H1 (cell line): Measurements from ENCODE around the gene CARD11. TPM values are rescaled to one million over a fixed set of nuclear protein-coding genes. Genes with fewer than 3 reads are reported as not detected.

Experiments used
- CTCF ChIA-PET: fragments of 300-600 bp; sonication (Branson Sonifier 250); formaldehyde crosslinking; loops from one replicate; lab custom pipeline; 2021; ENCODE audit not compliant: partially characterized antibody; lab: Charles Lee
- POLR2A ChIA-PET: fragments of 300-600 bp; sonication (Branson Sonifier 250); formaldehyde crosslinking; loops from one replicate; lab custom pipeline; 2021; ENCODE audit warnings: inconsistent platforms; ENCODE audit not compliant: partially characterized antibody; lab: Charles Lee
- DNase-seq, 2 experiments: peaks; one replicate each; pipeline versions ENCODE4 v3.0.0 to v3.0.0-alpha.2; 2010 to 2022; ENCODE audit warnings: low spot score in 2 of 2, low read depth in 1 of 2, mixed read lengths in 1 of 2
- FAIRE-seq: peaks from 2 replicates; lab custom pipeline; 2011; peaks lifted over from hg19 to GRCh38; lab: Jason Lieb, UNC
- H2AFZ ChIP-seq: 2 replicates; pipeline ENCODE4 v1.8.1; 2012; ENCODE audit warnings: low read length, inconsistent platforms
- H2AK5ac ChIP-seq: 2 replicates; pipeline ENCODE4 v1.6.1; 2013; ENCODE audit warnings: low read depth, low read length
- H2BK120ac ChIP-seq: replicated peaks from 2 replicates; pipeline ENCODE3; 2013; ENCODE audit warnings: low read depth, low read length, inconsistent platforms
- H2BK12ac ChIP-seq: 2 replicates; pipeline ENCODE4 v1.6.1; 2013; ENCODE audit warnings: low read depth, low read length
- H2BK15ac ChIP-seq: 2 replicates; pipeline ENCODE4 v1.6.1; 2013; ENCODE audit warnings: low read length
- H2BK20ac ChIP-seq: 2 replicates; pipeline ENCODE4 v1.6.1; 2013; ENCODE audit warnings: low read length
- H2BK5ac ChIP-seq: 2 replicates; pipeline ENCODE4 v1.6.1; 2013; ENCODE audit warnings: low read depth, low read length
- H3K14ac ChIP-seq: 2 replicates; pipeline ENCODE4 v1.6.1; 2013; ENCODE audit warnings: inconsistent platforms; ENCODE audit not compliant: insufficient read length
- H3K18ac ChIP-seq: 2 replicates; pipeline ENCODE4 v1.6.1; 2013; ENCODE audit warnings: low read length; ENCODE audit errors: extremely low read depth
- H3K23ac ChIP-seq: 2 replicates; pipeline ENCODE4 v1.6.1; 2013; ENCODE audit warnings: inconsistent platforms; ENCODE audit not compliant: insufficient read length
- H3K23me2 ChIP-seq: 2 replicates; pipeline ENCODE4 v1.6.1; 2013; ENCODE audit warnings: low read depth, low read length
- H3K27ac ChIP-seq: 2 replicates; pipeline ENCODE4 v1.6.1; 2011; ENCODE audit warnings: low read depth, low read length, inconsistent platforms
- H3K27me3 ChIP-seq, 4 experiments: replicated peaks in 1 of 4; 1 replicate in 1 of 4; 2 replicates in 3 of 4; pipeline versions ENCODE4 v1.6.1 to v1.8.1; 2011 to 2013; ENCODE audit warnings: low read length in 3 of 4, mild to moderate bottlenecking in 3 of 4, inconsistent platforms in 2 of 4, mixed read lengths in 2 of 4, moderate library complexity in 1 of 4; ENCODE audit not compliant: control insufficient read depth in 3 of 4, insufficient read depth in 3 of 4; ENCODE audit errors: extremely low read depth in 1 of 4
- H3K36me3 ChIP-seq, 4 experiments: 2 replicates each; pipeline versions ENCODE4 v1.6.1 to v1.8.1; 2011 to 2013; ENCODE audit warnings: mild to moderate bottlenecking in 4 of 4, low read length in 3 of 4, moderate library complexity in 2 of 4, control low read depth in 1 of 4, inconsistent platforms in 1 of 4; ENCODE audit not compliant: insufficient read depth in 4 of 4, control insufficient read depth in 2 of 4
- H3K4ac ChIP-seq: replicated peaks from 2 replicates; pipeline ENCODE3; 2013; ENCODE audit warnings: low read length, low read depth, mixed read lengths, inconsistent platforms; ENCODE audit not compliant: insufficient read length
- H3K4me1 ChIP-seq, 4 experiments: replicated peaks in 1 of 4; 1 replicate in 1 of 4; 2 replicates in 3 of 4; pipeline versions ENCODE4 v1.6.1 to v1.8.1; 2011 to 2013; ENCODE audit warnings: low read length in 3 of 4, inconsistent platforms in 2 of 4, mixed read lengths in 1 of 4; ENCODE audit not compliant: insufficient read depth in 4 of 4, control insufficient read depth in 3 of 4
- H3K4me2 ChIP-seq, 2 experiments: 2 replicates each; pipeline versions ENCODE4 v1.6.1 to v1.8.1; 2011 to 2013; ENCODE audit warnings: low read depth in 2 of 2, low read length in 2 of 2, control low read depth in 1 of 2, inconsistent platforms in 1 of 2, mild to moderate bottlenecking in 1 of 2; ENCODE audit not compliant: insufficient read depth in 1 of 2
- H3K4me3 ChIP-seq, 4 experiments: fragments of 200-600, 300-600 bp in 1 of 4; sonication (generic), shearing (Covaris generic), sonication (Bioruptor Twin) in 1 of 4; 2 replicates each; pipeline versions ENCODE4 v1.5.1 to v1.8.1; 2011 to 2016; ENCODE audit warnings: low read length in 4 of 4, low read depth in 3 of 4, control low read depth in 2 of 4, inconsistent platforms in 2 of 4, mild to moderate bottlenecking in 2 of 4, mixed read lengths in 1 of 4, moderate library complexity in 1 of 4; ENCODE audit not compliant: insufficient read depth in 2 of 4; ENCODE audit errors: extremely low read depth in 1 of 4
- H3K56ac ChIP-seq: replicated peaks from 2 replicates; pipeline ENCODE3; 2013; ENCODE audit warnings: low read depth, mild to moderate bottlenecking, mixed read lengths, low read length, inconsistent platforms; ENCODE audit not compliant: insufficient read length
- H3K79me1 ChIP-seq: 2 replicates; pipeline ENCODE4 v1.6.1; 2013; ENCODE audit warnings: low read depth, low read length, control low read depth
- H3K79me2 ChIP-seq, 2 experiments: 2 replicates each; pipeline versions ENCODE4 v1.6.1 to v1.8.1; 2012 to 2013; ENCODE audit warnings: low read length in 2 of 2, mild to moderate bottlenecking in 2 of 2, inconsistent platforms in 1 of 2; ENCODE audit not compliant: insufficient read depth in 2 of 2, control insufficient read depth in 1 of 2
- H3K9ac ChIP-seq, 4 experiments: replicated peaks in 1 of 4; 1 replicate in 1 of 4; 2 replicates in 3 of 4; pipeline versions ENCODE4 v1.6.1 to v1.8.1; 2011 to 2013; ENCODE audit warnings: low read depth in 3 of 4, low read length in 3 of 4, control low read depth in 2 of 4, mild to moderate bottlenecking in 2 of 4, moderate library complexity in 2 of 4, inconsistent platforms in 1 of 4; ENCODE audit errors: extremely low read depth in 1 of 4
- H3K9me3 ChIP-seq, 2 experiments: 2 replicates each; pipeline versions ENCODE4 v1.6.1 to v1.8.1; 2012 to 2013; ENCODE audit warnings: mild to moderate bottlenecking in 2 of 2, moderate library complexity in 2 of 2, control low read depth in 1 of 2, inconsistent platforms in 1 of 2, low read depth in 1 of 2, low read length in 1 of 2, mixed read lengths in 1 of 2; ENCODE audit not compliant: insufficient read depth in 2 of 2
- H4K20me1 ChIP-seq, 2 experiments: replicated peaks in 1 of 2; 2 replicates each; pipeline versions ENCODE3 to v1.8.1; 2011 to 2013; ENCODE audit warnings: inconsistent platforms in 2 of 2, low read length in 2 of 2, mild to moderate bottlenecking in 1 of 2; ENCODE audit not compliant: insufficient read depth in 2 of 2, control insufficient read depth in 1 of 2
- H4K5ac ChIP-seq: 2 replicates; pipeline ENCODE4 v1.6.1; 2013; ENCODE audit warnings: low read length, low read depth, mixed read lengths, inconsistent platforms; ENCODE audit not compliant: insufficient read length
- H4K8ac ChIP-seq: 2 replicates; pipeline ENCODE4 v1.8.0; 2013; ENCODE audit warnings: mild to moderate bottlenecking, moderate library complexity, low read length, inconsistent platforms; ENCODE audit not compliant: insufficient read depth; ENCODE audit errors: extremely low read depth
- H4K91ac ChIP-seq: replicated peaks from 2 replicates; pipeline ENCODE3; 2013; ENCODE audit warnings: low read length, mixed read lengths, inconsistent platforms; ENCODE audit not compliant: insufficient read length
- BCL11A ChIP-seq, 2 experiments: IDR thresholded peaks; one replicate each; pipeline ENCODE4 v1.6.1; 2011; ENCODE audit warnings: low read depth in 2 of 2, low read length in 2 of 2, mild to moderate bottlenecking in 2 of 2
- EGR1 ChIP-seq: IDR thresholded peaks from 2 replicates; pipeline ENCODE4 v1.6.1; 2011; ENCODE audit warnings: low read depth, low read length, borderline replicate concordance
- JUN ChIP-seq: IDR thresholded peaks from 2 replicates; pipeline ENCODE4 v1.6.1; 2011; ENCODE audit warnings: low read depth, mild to moderate bottlenecking, improper control_type of control experiment, low read length
- NANOG ChIP-seq: IDR thresholded peaks from 2 replicates; pipeline ENCODE4 v1.6.1; 2011; ENCODE audit warnings: low read length, low read depth, mild to moderate bottlenecking, inconsistent platforms; ENCODE audit not compliant: insufficient read depth, poor library complexity, severe bottlenecking
- RBBP5 ChIP-seq: IDR thresholded peaks from 2 replicates; pipeline ENCODE4 v1.7.1; 2012; ENCODE audit warnings: low read depth, mild to moderate bottlenecking, inconsistent platforms, low read length, moderate library complexity, borderline replicate concordance
- RNF2 ChIP-seq: fragments of 200-900, 300-1000 bp; sonication (generic); IDR thresholded peaks from 2 replicates; pipeline ENCODE4 v1.7.1; 2016; ENCODE audit warnings: borderline replicate concordance, low read depth, mild to moderate bottlenecking, antibody characterized with exemption, low read length; ENCODE audit not compliant: poor library complexity, severe bottlenecking; ENCODE audit errors: missing control alignments
- RXRA ChIP-seq: IDR thresholded peaks from 2 replicates; pipeline ENCODE4 v1.6.1; 2011; ENCODE audit warnings: low read depth, mild to moderate bottlenecking, low read length, moderate library complexity; ENCODE audit not compliant: insufficient read depth
- SP4 ChIP-seq: IDR thresholded peaks from 2 replicates; pipeline ENCODE4 v1.6.1; 2012; ENCODE audit warnings: low read length, inconsistent platforms
- SRF ChIP-seq: IDR thresholded peaks from 2 replicates; pipeline ENCODE4 v1.6.1; 2011; ENCODE audit warnings: mild to moderate bottlenecking, low read depth, low read length, moderate library complexity
- TBP ChIP-seq: IDR thresholded peaks from 2 replicates; pipeline ENCODE4 v1.6.1; 2011; ENCODE audit warnings: low read depth, low read length, improper control_type of control experiment
- TCF12 ChIP-seq: IDR thresholded peaks from 2 replicates; pipeline ENCODE4 v1.6.1; 2011; ENCODE audit warnings: low read depth, mild to moderate bottlenecking, low read length
- WGBS, 2 experiments: shearing (Covaris generic) in 1 of 2; methylation state at CpG; one replicate each; pipeline versions ENCODE4 v1.1.6 to v1.1.7; 2013 to 2015; ENCODE audit warnings: low lambda C conversion rate in 2 of 2, mixed read lengths in 2 of 2, inconsistent platforms in 1 of 2, low coverage in 1 of 2, missing lambda C conversion rate in 1 of 2; ENCODE audit not compliant: insufficient replicate concordance in 2 of 2, insufficient coverage in 1 of 2, insufficient read length in 1 of 2; ENCODE audit errors: extremely low coverage in 1 of 2, missing lambda C conversion rate in 1 of 2; 5-methylcytosine and 5-hydroxymethylcytosine counted together
- polyA plus RNA-seq, 7 experiments: library from polyadenylated mRNA; depleted of rRNA in 3 of 7; stranded (reverse) in 5 of 7; unstranded in 2 of 7; fragments of >200 nt in 5 of 7; fragments of 200-250 nt in 2 of 7; gene quantifications; 1 replicate in 5 of 7; 2 replicates in 1 of 7; 4 replicates in 1 of 7; pipeline versions ENCODE4 v1.2.1 to v1.2.3, GENCODE V29; 2011 to 2013; ENCODE audit warnings: missing spikeins in 2 of 7, mixed read lengths in 2 of 7
- total RNA-seq: library from RNA; stranded (reverse); fragmentation: NEBNext Ultra II Directional; extraction: Animal tissue kit (Norgen Biotek cat#: 25700); gene quantifications from 2 replicates; pipeline ENCODE4 v1.2.1, GENCODE V29; 2021
- TF ChIP-seq, protein P1 (sequence below): IDR thresholded peaks from 2 replicates; pipeline ENCODE4 v1.6.1; 2012; ENCODE audit warnings: inconsistent platforms

CARD11 gene
- total and polyA plus RNA-seq, 2 of the 8 experiments (the other 6 are each of a cell fraction or from before 2014, with no cell fraction given): 12.6 to 29.8 TPM

DNA sequence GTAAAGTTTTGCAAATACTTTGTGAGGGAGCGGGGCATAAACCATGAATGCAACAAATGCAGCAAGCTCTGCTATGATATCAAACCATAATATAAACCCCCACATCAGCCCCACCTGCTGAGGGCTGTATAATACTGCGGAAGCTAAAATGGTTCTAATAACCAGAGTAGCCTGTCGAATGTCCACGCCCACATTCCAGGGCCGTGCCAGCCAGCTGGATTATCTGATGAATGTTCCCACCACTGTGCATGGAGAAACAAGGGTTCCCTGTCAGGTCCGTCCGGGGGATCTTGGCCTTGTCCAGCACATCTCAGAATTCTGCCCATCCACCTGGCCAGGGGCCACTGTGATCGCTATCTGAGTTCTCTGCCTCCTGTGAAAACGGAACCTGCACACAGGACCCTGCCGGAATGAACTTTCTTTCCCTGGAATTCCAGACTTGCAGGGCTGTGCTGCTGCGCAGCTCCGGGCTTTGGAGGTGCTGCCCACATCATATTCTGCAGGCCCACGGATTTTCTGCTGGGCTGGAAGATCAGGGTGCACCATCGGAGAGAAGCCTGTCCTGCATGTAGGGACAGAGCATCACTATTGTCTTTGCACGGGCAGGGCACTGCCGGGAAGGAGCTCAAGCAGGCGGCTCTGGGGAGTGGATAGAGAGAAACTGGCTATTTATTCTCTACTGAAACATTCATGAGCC is 122.6 kb downstream of the CARD11 start:
- Histone ChIP-seq H3K23me2 (no peaks in the 10 kb centered on the region; the same call in 1 of the 2 replicates), H3K36me3 (no peaks in the 10 kb centered on the region), H3K56ac (no peak overlapping the region), H2BK12ac (no peak overlapping the region), H4K20me1 (peaks cover 1 to 2% of the 10 kb centered on the region in 2 experiments), H3K79me2 (no peaks in the 10 kb centered on the region), H3K23ac (no peak overlapping the region), H3K9me3 (no peaks in the 10 kb centered on the region), H4K8ac (no peak overlapping the region; the same call in 1 of the 2 replicates), H3K79me1 (no peaks in the 10 kb centered on the region), H2BK5ac (no peak overlapping the region), H2BK15ac (no peak overlapping the region), H3K9ac (no peak overlapping the region), H3K4me2 (no peak overlapping the region), H3K4me3 (no peak overlapping the region), H4K91ac (no peak overlapping the region), H3K14ac (no peak overlapping the region), H2BK120ac (no peak overlapping the region), H2BK20ac (no peak overlapping the region), H3K27ac (no peak overlapping the region), H3K4ac (no peak overlapping the region), H3K18ac (no peak overlapping the region), H4K5ac (no peak overlapping the region), H2AFZ (no peak overlapping the region), H3K27me3 (no peaks in the 10 kb centered on the region; a peak in 1 of 7 replicates), H3K4me1 (no peaks in the 10 kb centered on the region; a peak in 1 of 7 replicates), H2AK5ac (no peak overlapping the region)
- WGBS, 2 experiments: 92% methylated on average over 17 of the region's 17 CpGs; no CpG with 5 or more reads in 1 of the 2 experiments
- FAIRE-seq: no peak
- ChIA-PET POLR2A (interaction anchor here (0.7 kb wide), 1 partner anchor 9 kb away, joined by 3 read pairs; no protein-coding TSS in a partner anchor), CTCF (interaction anchor here (0.7 to 4.7 kb wide), 45 partner anchors 9 to 844 kb away, joined by 3 to 29 read pairs (median 4); no protein-coding TSS in a partner anchor)
- DNase-seq: no peak
- TF ChIP-seq BCL11A (IDR thresholded peaks at IDR 0.05; ENCODE audit: low read depth in 2 of 2, low read length in 2 of 2) (no peak), SRF (no peak), NANOG (no peak), SP4 (no peak), RBBP5 (no peak), TCF12 (no peak), TBP (no peak), EGR1 (no peak), RNF2 (no peak), JUN (no peak), RXRA (no peak)
- TF ChIP-seq, protein P1, sequence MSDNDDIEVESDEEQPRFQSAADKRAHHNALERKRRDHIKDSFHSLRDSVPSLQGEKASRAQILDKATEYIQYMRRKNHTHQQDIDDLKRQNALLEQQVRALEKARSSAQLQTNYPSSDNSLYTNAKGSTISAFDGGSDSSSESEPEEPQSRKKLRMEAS: no peak
